GM12875 (cell line): ENCODE measurements around the gene PDLIM7.

ENCODE experiments used
- H3K4me3 ChIP-seq: one replicate; pipeline ENCODE4 v1.5.1; 2011; ENCODE audit warnings: low read depth, low read length, control low read depth
- CTCF ChIP-seq: IDR thresholded peaks from 2 replicates; pipeline ENCODE4 v1.5.1; 2011; ENCODE audit warnings: low read depth, mild to moderate bottlenecking, control low read depth, inconsistent platforms, low read length, moderate library complexity, borderline replicate concordance; ENCODE audit not compliant: insufficient read depth

The PDLIM7 gene

GRCh38 chr5:177492841-177493240 is 4.6 kb downstream of the PDLIM7 start:
- no peak for TF ChIP-seq CTCF
- H3K4me3 ChIP-seq = no peak overlapping the region

GRCh38 chr5:177491983-177492746 is 5.2 kb downstream of the PDLIM7 start:
- no peak overlapping the region for H3K4me3 ChIP-seq
- TF ChIP-seq CTCF = no peak

- H3K4me3 ChIP-seq = no peak overlapping the region
- TF ChIP-seq CTCF = peak; percentile 78
These were observed 5.9 kb downstream of the PDLIM7 start for GRCh38 chr5:177491429-177491945.

- no peak overlapping the region for H3K4me3 ChIP-seq
- TF ChIP-seq CTCF = no peak
These were observed 6.4 kb downstream of the PDLIM7 start for GRCh38 chr5:177490992-177491391.

GRCh38 chr5:177490311-177490991 is 7.0 kb downstream of the PDLIM7 start:
- no peak overlapping the region for H3K4me3 ChIP-seq
- TF ChIP-seq CTCF = no peak

- no peak overlapping the region for H3K4me3 ChIP-seq
- TF ChIP-seq CTCF = peak; percentile 20; the same call in 1 of the 2 replicates
These were observed 8.2 kb downstream of the PDLIM7 start for GRCh38 chr5:177489119-177489716.
